ENCODE data around the gene OSTN. TPM values are rescaled to one million over a fixed set of nuclear protein-coding genes. Genes with fewer than 3 reads are reported as not detected.

Gene OSTN, protein sequence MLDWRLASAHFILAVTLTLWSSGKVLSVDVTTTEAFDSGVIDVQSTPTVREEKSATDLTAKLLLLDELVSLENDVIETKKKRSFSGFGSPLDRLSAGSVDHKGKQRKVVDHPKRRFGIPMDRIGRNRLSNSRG
- total RNA-seq = not detected in 2 replicates

DNA sequence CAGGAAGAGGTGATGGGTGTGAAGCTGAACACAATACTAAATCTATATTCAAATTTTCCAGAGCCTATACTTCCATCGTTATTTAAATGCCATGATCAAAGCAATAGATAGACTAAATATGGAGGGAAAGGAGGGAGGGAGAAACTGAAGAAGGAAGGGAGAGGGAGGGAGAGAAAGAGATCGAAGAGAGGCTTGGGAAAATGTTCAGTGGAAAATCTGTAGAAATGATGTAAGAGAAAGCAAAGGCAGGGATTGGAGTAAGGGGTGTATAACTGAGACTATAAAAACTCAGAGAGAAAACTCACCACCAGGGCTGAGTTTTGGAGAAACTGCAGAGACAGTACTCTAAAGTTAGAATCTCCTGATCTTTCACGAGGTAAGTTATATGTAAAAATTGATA lies at the start of gene OSTN:
Gene OSTN (plus strand): TSS at position 310 of the 400 bp plus-strand sequence. CDS start 13,292 bp downstream, outside the sequence.

Other genes starting within 250 kb of the OSTN start
- 136 and 208 TPM in 2 replicates for gene CCDC50, start 130.2 kb downstream of the OSTN start, total RNA-seq
- gene UTS2B, start 131.3 kb downstream of the OSTN start, total RNA-seq = 0.56 TPM in 1 of 2 replicates, not detected in the other